CD4-positive, alpha-beta T cell (primary cell): ENCODE results near the gene ORM2. TPM values are rescaled to one million over a fixed set of nuclear protein-coding genes. Genes with fewer than 3 reads are reported as not detected.

Experiments used
- ATAC-seq: fragments of 200-7000 bp; cut with Tn5 transposase; one replicate; pipeline ENCODE4 v1.10.0; 2022; ENCODE audit warnings: mild to moderate bottlenecking; ENCODE audit not compliant: poor library complexity
- CTCF ChIA-PET: fragments of 350-600 bp; sonication (Branson Sonifier 250); formaldehyde crosslinking; loops from one replicate; lab custom pipeline; 2021; ENCODE audit warnings: antibody characterized with exemption, inconsistent platforms; lab: Charles Lee
- POLR2A ChIA-PET: fragments of 350-600 bp; sonication (Branson Sonifier 250); formaldehyde crosslinking; loops from one replicate; lab custom pipeline; 2021; ENCODE audit warnings: antibody characterized with exemption, inconsistent platforms; lab: Charles Lee
- DNase-seq, 14 experiments: peaks; one replicate each; pipeline ENCODE4 v3.0.0-alpha.2; 2013 to 2020; ENCODE audit warnings: mixed read lengths in 2 of 14
- H3K27ac ChIP-seq, 2 donors: one replicate each; pipeline versions ENCODE4 v1.5.1 to v1.7.0; 2013; ENCODE audit warnings: low read length in 2 of 2, low read depth in 1 of 2, mild to moderate bottlenecking in 1 of 2
- H3K27me3 ChIP-seq, 2 experiments: 1 replicate in 1 of 2; 2 replicates in 1 of 2; pipeline versions ENCODE4 v1.6.1 to v1.7.0; 2013; ENCODE audit warnings: low read length in 2 of 2, control low read depth in 1 of 2, mild to moderate bottlenecking in 1 of 2, moderate library complexity in 1 of 2; ENCODE audit not compliant: insufficient read depth in 2 of 2, control insufficient read depth in 1 of 2
- H3K36me3 ChIP-seq: one replicate; pipeline ENCODE4 v1.6.1; 2013; ENCODE audit warnings: low read length, control low read depth; ENCODE audit not compliant: insufficient read depth
- H3K4me1 ChIP-seq: one replicate; pipeline ENCODE4 v1.6.1; 2013; ENCODE audit warnings: low read length, control low read depth; ENCODE audit not compliant: insufficient read depth
- H3K4me3 ChIP-seq: one replicate; pipeline ENCODE4 v1.5.1; 2013; ENCODE audit warnings: mild to moderate bottlenecking, low read length, moderate library complexity
- H3K9me3 ChIP-seq, 2 experiments: 1 replicate in 1 of 2; 2 replicates in 1 of 2; pipeline versions ENCODE4 v1.6.1 to v1.7.0; 2013; ENCODE audit warnings: low read length in 2 of 2, mild to moderate bottlenecking in 2 of 2, control low read depth in 1 of 2, moderate library complexity in 1 of 2; ENCODE audit not compliant: control insufficient read depth in 1 of 2, insufficient read depth in 1 of 2
- H3K27ac Mint-ChIP-seq: one replicate; pipeline ENCODE4 v1.8.0; 2020; ENCODE audit warnings: mixed read lengths
- H3K27me3 Mint-ChIP-seq: one replicate; pipeline ENCODE4 v1.8.0; 2021; ENCODE audit warnings: mixed read lengths
- H3K36me3 Mint-ChIP-seq: one replicate; pipeline ENCODE4 v1.8.0; 2021; ENCODE audit warnings: low read depth, mixed read lengths
- H3K4me1 Mint-ChIP-seq: one replicate; pipeline ENCODE4 v1.8.0; 2021; ENCODE audit warnings: low read depth, mixed read lengths
- H3K4me3 Mint-ChIP-seq: one replicate; pipeline ENCODE4 v1.8.0; 2020; ENCODE audit warnings: mild to moderate bottlenecking, mixed read lengths
- H3K9me3 Mint-ChIP-seq: one replicate; pipeline ENCODE4 v1.8.0; 2020; ENCODE audit warnings: mixed read lengths
- intact Hi-C, 2 experiments: fragments of 100-400 bp; cut with DNase I in 1 of 2; cut with micrococcal nuclease in 1 of 2; formaldehyde crosslinking; loops; one replicate each; pipeline versions ENCODE4 v1.15.1 to v1.9.0; 2023 to 2025; cut with DNase I, micrococcal nuclease
- total RNA-seq, 174 experiments: library from RNA in 2 of 174; stranded (reverse) in 2 of 174; gene quantifications; one replicate each; pipeline ENCODE4 v1.2.3 and lab custom pipeline; 2021 to 2026
- TF ChIP-seq, protein P1 (sequence below): fragments of 200-600 bp; IDR thresholded peaks from one replicate; pipeline ENCODE4 v1.8.0; 2022; ENCODE audit warnings: antibody characterized with exemption, mild to moderate bottlenecking

Gene ORM2
- total RNA-seq, 2 experiments from 2014 or later, result not detected

DNA sequence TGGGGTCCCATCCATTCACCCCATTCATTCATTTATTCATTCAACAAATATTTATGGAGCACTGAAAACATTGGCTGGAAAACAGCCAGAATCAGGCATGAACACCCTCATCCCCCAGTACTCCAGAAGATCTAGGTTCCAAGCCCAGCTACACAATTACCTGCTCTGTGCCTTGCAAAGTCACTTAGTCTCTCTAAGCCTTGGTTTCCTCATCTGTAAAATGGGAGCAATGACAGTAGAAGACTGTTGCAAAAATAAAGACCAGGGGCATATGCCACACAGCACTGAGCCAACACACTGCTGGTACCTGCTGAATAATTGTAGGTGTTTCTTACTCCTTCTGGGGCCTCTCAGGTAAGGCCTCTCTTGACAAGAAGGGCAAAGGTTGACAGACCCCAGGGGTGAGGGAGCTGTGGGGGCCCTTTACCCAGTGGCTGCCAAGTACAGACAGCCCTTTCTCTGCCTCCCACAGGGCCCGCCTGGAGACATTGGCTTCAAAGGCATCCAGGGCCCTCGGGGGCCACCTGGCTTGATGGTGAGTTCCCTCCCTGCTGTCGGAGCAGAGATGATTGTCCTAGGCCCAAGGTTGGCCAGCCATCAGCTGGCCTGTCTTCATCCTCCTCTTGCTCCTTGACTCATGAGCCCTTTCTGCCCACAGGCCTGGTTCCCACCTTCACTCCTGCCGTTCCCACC lies 29.4 kb upstream of the ORM2 start:
- Mint-ChIP-seq H3K27me3 (no peaks in the 10 kb centered on the region), H3K9me3 (peaks cover 3% of the 10 kb centered on the region), H3K4me1 (no peaks in the 10 kb centered on the region), H3K4me3 (no peak overlapping the region), H3K36me3 (no peaks in the 10 kb centered on the region), H3K27ac (no peak overlapping the region)
- peaks cover 5 to 15% of the 10 kb centered on the region in 2 experiments for H3K9me3 ChIP-seq
- intact Hi-C loops, result no loop called here
- ChIA-PET POLR2A (no interaction called here), CTCF (no interaction called here)
- no peak for ATAC-seq
- DNase-seq, result no peak
- no peaks in the 10 kb centered on the region for H3K27me3 ChIP-seq
- H3K4me1 ChIP-seq, result no peaks in the 10 kb centered on the region
- H3K36me3 ChIP-seq, result no peaks in the 10 kb centered on the region
- H3K4me3 ChIP-seq, result no peak overlapping the region
- no peak overlapping the region for H3K27ac ChIP-seq
- TF ChIP-seq, protein P1, sequence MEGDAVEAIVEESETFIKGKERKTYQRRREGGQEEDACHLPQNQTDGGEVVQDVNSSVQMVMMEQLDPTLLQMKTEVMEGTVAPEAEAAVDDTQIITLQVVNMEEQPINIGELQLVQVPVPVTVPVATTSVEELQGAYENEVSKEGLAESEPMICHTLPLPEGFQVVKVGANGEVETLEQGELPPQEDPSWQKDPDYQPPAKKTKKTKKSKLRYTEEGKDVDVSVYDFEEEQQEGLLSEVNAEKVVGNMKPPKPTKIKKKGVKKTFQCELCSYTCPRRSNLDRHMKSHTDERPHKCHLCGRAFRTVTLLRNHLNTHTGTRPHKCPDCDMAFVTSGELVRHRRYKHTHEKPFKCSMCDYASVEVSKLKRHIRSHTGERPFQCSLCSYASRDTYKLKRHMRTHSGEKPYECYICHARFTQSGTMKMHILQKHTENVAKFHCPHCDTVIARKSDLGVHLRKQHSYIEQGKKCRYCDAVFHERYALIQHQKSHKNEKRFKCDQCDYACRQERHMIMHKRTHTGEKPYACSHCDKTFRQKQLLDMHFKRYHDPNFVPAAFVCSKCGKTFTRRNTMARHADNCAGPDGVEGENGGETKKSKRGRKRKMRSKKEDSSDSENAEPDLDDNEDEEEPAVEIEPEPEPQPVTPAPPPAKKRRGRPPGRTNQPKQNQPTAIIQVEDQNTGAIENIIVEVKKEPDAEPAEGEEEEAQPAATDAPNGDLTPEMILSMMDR, result no peak

DNA sequence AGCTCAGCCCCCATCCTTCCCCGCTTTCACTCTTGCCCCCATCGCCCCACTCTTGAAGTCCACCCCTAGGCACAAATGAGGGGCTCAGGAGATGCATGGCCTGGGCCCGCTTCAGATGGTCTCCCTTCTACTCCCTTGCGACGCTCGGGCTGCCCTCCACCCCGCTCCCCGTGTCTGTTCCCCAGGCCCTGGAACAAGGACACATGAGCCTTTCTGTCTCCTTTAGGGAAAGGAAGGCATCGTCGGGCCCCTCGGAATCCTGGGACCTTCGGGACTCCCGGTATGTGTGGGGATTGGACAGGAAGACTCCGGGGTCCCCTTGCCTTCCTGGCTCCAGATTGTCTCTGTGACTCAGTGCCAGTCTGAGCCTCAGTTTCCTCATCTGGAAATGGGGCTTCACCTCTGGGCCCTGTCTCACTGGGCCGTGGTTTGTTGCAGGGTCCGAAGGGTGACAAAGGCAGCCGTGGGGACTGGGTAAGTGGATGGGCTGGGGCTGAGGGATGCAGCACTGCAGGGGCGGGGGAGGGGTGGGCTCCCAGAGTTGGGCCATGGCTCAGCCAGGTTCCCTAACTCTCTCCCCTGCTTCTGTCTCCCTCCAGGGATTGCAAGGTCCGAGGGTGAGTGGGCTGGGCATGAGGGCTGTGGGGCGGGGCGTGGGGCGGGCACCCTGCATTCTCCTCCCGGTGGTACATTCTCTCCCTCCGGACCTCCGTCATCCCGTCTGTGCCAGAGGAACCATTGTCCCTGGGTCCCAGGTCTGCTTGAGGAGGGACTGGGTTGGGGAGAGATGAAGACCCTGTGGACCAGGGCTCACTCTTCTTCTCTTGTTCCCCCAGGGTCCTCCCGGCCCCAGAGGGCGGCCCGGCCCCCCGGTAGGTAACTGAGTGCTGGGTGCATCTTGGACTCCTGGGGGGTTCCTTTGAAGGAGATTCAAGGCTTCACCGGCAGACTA lies 28.5 kb upstream of the ORM2 start:
- Mint-ChIP-seq H3K36me3 (no peaks in the 10 kb centered on the region), H3K4me3 (no peak overlapping the region), H3K27ac (no peak overlapping the region), H3K27me3 (no peaks in the 10 kb centered on the region), H3K4me1 (peaks cover 4% of the 10 kb centered on the region), H3K9me3 (peaks cover under 1% of the 10 kb centered on the region)
- Histone ChIP-seq H3K27me3 (no peaks in the 10 kb centered on the region), H3K27ac (no peak overlapping the region), H3K9me3 (peaks cover 0 to 7% of the 10 kb centered on the region in 2 experiments), H3K36me3 (no peaks in the 10 kb centered on the region), H3K4me1 (peaks cover 6% of the 10 kb centered on the region), H3K4me3 (no peak overlapping the region)
- DNase-seq (peak in 1 of 14 experiments; percentile 16), ATAC-seq (no peak)
- ChIA-PET POLR2A (no interaction called here), CTCF (no interaction called here)
- TF ChIP-seq, protein P1, result no peak
- intact Hi-C loops, result no loop called here

DNA sequence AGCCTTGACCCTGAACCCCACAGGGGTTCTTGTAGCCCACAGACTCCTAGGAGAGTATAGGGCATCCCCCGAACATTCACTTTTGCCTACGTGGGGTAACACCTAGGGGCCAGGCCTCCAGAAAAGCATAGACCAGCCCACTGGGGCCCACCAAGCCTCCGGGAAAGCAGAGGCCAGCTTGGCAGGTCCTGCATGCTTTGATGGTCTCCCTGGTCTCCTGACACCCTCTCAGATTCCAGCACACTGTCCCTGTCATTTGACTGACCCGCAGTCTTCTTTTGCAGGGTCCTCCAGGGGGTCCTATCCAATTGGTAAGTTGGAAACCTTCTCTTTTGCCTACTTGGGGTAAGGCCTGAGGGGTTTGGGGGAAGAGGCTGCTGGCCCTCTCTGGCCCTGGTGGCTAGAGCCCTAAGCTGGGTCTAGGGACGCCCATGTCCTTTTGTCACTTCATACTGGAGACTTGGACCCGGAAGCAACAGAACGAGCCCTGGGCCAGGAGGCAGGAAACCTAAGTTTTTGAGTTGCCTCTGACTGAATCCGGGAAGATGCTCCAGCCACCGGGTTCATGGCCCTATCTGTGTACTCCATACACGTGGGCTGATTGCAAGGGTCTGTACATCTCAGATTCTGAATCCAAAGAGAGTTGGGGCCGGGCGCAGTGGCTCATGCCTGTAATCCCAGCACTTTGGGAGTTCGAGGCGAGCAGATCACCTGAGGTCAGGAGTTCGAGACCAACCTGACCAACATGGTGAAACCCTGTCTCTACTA lies 27.7 kb upstream of the ORM2 start:
- DNase-seq, result no peak
- no peak overlapping the region for H3K4me3 Mint-ChIP-seq
- TF ChIP-seq, protein P1, result no peak
- H3K27ac ChIP-seq, result no peak overlapping the region
- CTCF ChIA-PET, result no interaction called here
- no peaks in the 10 kb centered on the region for H3K27me3 Mint-ChIP-seq
- no peaks in the 10 kb centered on the region for H3K9me3 Mint-ChIP-seq
- ATAC-seq, result no peak
- H3K27ac Mint-ChIP-seq, result no peak overlapping the region
- peaks cover 4% of the 10 kb centered on the region for H3K4me1 Mint-ChIP-seq
- POLR2A ChIA-PET, result no interaction called here
- peaks cover 6% of the 10 kb centered on the region for H3K4me1 ChIP-seq
- H3K4me3 ChIP-seq, result no peak overlapping the region
- no peaks in the 10 kb centered on the region for H3K9me3 ChIP-seq
- no peaks in the 10 kb centered on the region for H3K36me3 Mint-ChIP-seq
- intact Hi-C loops, result no loop called here
- no peaks in the 10 kb centered on the region for H3K27me3 ChIP-seq
- no peaks in the 10 kb centered on the region for H3K36me3 ChIP-seq
